HG02571 (cell line): ENCODE measurements around the gene DCAF4.

Experiments
- ATAC-seq: cut with Tn5 transposase; IDR thresholded peaks from one replicate; pipeline ENCODE4 v1.9.1; 2021; ENCODE audit warnings: mild to moderate bottlenecking, moderate library complexity; ENCODE audit not compliant: unreplicated experiment

DCAF4 gene

GRCh38 chr14:72894623-72895378 is 31.5 kb upstream of the DCAF4 start:
- ATAC-seq: no peak

- ATAC-seq: no peak
These were observed 27.8 kb upstream of the DCAF4 start for GRCh38 chr14:72898448-72898847.

- no peak for ATAC-seq
These were observed 24.9 kb upstream of the DCAF4 start for GRCh38 chr14:72901361-72901760.

- ATAC-seq: no peak
These were observed 23.3 kb upstream of the DCAF4 start for GRCh38 chr14:72902801-72903530.

DNA sequence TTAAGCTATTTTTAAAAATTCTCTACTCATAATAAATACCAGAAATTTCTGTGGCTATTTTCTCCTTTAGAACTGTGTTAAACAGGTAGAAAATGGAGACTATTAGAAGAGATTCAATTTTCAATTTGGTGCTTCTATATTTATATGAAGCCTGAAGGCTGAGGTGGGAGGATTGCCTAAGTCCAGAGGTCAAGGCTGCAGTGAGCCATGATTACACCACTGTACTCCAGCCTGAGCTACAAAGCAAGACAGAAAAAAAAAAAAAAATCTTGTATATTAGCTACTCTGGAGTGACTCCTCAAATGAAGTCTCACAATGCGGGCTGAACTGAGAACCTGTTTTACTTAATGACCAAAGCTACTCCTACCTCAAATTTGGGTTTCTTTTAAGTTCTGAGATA is 22.5 kb upstream of the DCAF4 start:
- ATAC-seq: no peak

DNA sequence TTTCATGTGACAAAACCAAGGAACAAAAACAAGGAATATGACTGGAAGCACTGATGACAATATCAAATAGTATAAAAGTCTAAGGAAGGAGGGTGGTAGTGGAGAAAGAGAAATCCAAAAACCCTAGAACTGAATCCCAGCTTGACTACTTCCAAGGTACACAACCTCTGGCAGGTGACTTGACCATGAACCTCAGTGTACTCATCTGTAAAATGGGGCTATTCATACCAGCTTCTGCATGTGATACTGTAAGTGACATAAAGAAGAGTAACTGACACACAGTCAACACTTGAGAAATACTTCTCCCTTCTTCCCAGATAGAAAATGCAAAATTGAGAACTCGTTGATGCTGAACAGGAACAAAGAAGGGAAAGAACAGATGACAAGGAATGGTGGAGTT is 22.0 kb upstream of the DCAF4 start:
- ATAC-seq: no peak

DNA sequence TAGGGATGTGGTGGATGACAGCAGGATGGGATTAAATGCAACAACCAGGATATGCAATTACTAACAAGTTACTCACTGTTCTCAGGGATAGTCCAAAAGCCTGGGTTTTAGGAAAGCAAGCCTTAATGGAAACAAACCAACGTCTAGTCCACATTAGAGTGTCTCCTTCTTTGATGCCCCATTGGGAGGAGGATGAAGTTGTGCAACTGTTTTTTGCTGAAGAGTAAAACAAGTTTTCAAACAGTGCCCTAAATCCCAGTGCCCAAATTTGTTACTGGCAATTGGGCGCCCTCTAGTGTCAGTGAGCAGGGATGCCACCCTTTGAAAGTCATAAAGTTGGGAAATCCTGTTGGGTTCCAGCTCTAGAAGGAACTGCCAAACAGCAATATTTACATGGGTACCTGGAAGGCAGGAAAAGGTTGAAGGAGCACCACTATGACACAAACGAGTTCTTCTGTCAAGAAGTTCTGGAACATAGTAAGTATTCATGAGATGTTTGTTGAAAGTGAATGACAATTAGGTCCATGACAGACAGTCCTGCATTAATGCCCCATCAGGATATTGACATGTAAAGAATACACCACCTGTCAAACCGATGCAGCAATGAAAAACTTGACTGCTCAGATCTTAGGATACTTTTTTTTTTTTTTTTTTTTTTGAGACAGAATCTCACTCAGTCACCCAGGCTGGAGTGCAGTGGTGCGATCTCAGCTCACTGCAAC is 21.3 kb upstream of the DCAF4 start:
- no peak for ATAC-seq

- ATAC-seq: no peak
These were observed 19.9 kb upstream of the DCAF4 start for GRCh38 chr14:72906316-72906715.

- ATAC-seq: no peak
These were observed 19.4 kb upstream of the DCAF4 start for GRCh38 chr14:72906879-72907278.

DNA sequence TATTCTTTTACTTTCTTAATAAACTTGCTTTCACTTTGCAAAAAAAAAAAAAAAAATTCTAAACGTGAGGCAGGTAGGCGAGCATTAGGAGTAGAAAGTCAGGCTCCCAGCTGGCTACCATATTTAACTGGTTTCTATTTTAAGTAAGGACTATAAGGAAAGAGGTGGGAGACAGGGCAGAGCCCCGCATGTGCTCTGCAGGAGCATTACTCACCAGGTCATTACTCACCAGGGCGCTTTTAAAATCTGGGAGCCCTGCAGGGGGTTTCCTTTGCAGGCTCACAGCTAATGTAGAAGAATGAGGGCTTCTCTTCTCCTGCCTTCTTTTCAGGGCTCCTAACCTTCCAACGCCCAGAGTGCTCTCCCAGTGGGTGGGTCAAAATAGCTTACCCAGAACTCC is 18.4 kb upstream of the DCAF4 start:
- no peak for ATAC-seq

DNA sequence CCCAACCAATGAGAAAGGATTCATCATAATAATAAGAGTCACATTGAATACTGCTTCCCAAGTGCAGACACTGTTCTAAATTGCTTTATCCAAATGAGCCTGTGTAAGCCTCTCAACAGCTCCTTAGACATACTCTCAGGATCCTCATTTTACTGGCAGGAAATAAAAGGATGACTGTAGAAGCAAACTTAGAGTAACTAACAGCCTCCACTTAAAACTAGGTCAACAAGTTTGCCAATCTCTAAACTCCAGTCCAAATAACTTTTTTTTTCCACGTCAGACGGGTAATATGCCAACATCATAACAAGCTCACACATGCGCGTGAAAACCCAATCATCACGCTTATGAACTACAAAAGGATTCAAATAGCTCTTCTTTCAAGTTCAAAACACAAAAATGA is 17.1 kb upstream of the DCAF4 start:
- no peak for ATAC-seq

DNA sequence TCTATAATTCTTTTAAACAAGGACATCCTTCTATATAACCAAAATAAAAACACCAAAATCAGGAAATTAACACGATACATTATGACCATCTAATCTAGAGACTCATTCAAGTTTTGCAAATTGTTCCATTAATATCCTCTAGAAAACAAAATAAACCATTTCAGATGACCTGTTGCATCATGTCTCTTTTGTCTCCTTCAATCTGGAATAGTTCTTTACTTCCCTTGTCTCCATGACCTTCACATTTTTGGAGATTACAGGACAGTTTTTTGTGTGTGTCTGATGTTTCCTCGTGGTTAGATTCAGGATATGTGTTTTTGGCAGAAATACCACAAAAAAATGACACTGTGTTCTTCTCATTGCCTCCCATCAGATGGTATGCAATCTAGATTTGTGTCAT is 12.5 kb upstream of the DCAF4 start:
- no peak for ATAC-seq

DNA sequence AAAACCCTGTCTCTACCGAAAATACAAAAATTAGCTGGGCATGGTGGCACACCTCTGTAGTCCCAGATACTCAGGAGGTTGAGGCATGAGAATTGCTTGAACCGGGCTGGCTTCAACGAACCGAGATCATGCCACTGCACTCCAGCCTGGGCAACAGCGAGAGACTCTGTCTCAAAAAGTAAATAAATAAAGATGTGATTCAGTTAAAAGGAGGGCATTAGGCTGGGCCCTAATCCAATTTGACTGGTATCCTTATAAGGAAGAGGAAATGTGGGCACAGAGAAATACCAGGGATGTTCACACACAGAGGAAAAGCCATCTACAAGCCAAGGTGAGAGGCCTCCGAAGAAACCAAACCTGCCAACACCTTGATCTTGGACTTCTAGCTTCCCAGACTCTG is 10.1 kb upstream of the DCAF4 start:
- no peak for ATAC-seq

DNA sequence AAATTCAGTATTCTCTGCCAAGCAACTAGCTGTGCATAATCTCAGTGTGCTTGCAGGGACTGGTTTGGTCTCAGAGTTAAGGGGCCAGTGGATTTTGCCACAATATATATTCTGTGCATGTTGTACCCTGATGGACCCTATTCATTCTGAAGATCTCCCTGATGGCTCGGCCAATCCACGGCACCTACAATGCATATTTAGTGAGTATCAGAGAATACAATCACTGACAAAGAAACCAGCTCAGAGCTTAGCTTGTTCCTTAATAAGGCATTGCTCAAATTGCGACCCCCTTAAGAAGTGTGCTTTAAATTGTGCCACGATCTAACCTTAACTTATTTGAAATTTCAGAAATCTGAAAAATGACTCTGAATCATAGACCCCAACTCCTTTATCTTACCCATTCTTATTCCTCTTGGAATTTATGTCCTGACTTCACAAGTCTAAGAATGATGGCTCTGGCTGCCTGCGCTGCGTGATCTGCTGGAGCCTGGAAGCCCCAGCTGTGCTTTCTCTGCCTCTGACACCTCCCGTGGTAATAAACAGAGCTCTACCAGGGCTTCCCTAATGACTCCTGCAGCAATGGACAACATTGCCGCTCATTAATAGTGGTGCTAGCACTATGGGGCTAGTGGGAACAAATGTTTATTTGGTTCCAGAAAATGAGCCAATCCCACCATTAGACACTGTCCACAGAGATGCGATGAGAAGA is 9.0 kb upstream of the DCAF4 start:
- no peak for ATAC-seq

- ATAC-seq: no peak
These were observed 6.3 kb upstream of the DCAF4 start for GRCh38 chr14:72920008-72920407.

DNA sequence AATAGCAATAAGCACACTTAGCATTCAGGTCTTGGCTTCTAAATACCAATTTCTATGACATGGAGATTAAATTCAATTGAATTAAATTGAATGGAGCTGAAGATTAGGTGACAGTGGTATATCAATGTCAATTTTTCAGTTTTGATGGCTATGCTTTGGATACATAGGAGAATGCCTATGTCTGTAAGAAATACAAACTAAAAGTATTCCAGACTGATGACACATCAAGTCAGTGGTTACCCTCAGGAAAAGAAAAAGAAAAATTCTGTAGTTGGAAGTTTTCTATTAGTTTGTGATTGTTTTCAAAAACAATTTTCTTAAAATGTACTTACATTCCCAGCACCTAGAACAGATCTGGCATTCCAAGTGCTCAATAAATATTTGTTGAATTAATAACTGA is 4.9 kb upstream of the DCAF4 start:
- no peak for ATAC-seq

GRCh38 chr14:72924337-72924736 is 1.9 kb upstream of the DCAF4 start:
- no peak for ATAC-seq

DNA sequence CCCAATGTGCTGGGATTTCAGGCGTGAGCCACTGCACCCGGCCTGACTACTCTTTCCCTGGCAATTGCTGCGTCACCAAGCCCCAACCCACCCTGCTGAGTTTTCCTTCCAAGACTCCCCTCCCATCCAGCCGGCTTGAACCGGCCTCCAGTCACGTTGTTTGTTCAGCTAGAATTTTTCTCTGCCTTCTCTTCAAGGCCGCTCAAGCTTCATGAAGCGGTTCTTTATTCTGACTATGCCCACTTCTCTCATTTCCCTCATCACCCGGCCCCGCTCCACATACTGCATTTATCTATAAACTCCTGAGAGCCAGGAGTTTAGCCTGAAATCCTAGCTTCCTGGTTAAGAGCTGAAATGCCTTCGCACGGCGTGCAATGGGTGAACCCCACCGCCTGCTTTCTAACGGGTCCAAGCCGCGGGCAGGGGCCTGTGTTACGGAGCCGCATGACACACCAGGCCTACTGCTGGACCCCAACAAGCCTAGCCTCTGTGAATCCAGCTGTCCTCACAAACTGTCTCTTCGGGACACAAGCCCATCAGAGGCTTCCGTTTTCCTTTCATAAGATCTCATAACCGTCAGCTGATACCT is 999 bp upstream of the DCAF4 start:
- ATAC-seq: no peak

DNA sequence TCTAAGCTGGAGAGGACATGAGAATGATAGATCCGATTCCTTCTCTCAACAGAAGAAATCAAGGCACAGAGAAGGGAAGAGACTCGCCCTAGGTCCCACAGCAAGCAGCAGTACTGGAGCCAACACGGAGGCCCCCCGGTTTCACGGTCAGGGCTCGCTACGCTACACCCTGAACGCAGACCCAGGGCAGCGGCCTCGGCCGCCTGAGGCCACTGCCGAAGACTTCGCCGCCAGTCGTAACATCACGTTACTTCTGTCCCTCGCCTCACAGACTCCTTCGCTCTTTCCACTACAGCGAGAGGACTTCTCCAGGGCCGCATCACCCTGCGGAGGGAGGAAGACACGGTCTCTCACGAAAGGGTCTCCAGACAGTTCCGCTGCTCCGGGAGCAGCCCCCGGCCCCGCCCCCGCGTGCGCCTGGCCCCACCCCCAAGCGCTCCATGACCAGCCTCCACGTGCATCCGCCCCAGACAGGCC is 411 bp upstream of the DCAF4 start:
- ATAC-seq: peak; percentile 8

- ATAC-seq: no peak
These were observed 2.6 kb downstream of the DCAF4 start for GRCh38 chr14:72928872-72929271.
